Endodermal cell (in vitro differentiated cells): Measurements from ENCODE around the gene PPP2R5C. TPM values are rescaled to one million over a fixed set of nuclear protein-coding genes. Genes with fewer than 3 reads are reported as not detected.

ENCODE experiments used
- DNase-seq: peaks from one replicate; pipeline ENCODE4 v3.0.0-alpha.2; 2017
- H3K27ac ChIP-seq: 2 replicates; pipeline ENCODE4 v1.5.1; 2013; ENCODE audit warnings: mild to moderate bottlenecking, low read depth, low read length, moderate library complexity
- H3K27me3 ChIP-seq: 2 replicates; pipeline ENCODE4 v1.6.1; 2013; ENCODE audit warnings: mild to moderate bottlenecking, low read length, moderate library complexity; ENCODE audit not compliant: insufficient read depth, control insufficient read depth, poor library complexity, severe bottlenecking
- H3K36me3 ChIP-seq: 2 replicates; pipeline ENCODE4 v1.7.0; 2013; ENCODE audit warnings: mild to moderate bottlenecking, low read length, moderate library complexity; ENCODE audit not compliant: control insufficient read depth, insufficient read depth
- H3K4me1 ChIP-seq: one replicate; pipeline ENCODE4 v1.7.0; 2013; ENCODE audit warnings: low read length; ENCODE audit not compliant: control insufficient read depth, insufficient read depth
- H3K4me3 ChIP-seq: 2 replicates; pipeline ENCODE4 v1.5.1; 2013; ENCODE audit warnings: mild to moderate bottlenecking, low read length, moderate library complexity
- H3K9ac ChIP-seq: 2 replicates; pipeline ENCODE4 v1.6.1; 2013; ENCODE audit warnings: mild to moderate bottlenecking, low read length, moderate library complexity; ENCODE audit not compliant: poor library complexity, severe bottlenecking; ENCODE audit errors: extremely low read depth
- H3K9me3 ChIP-seq: 2 replicates; pipeline ENCODE4 v1.6.1; 2013; ENCODE audit warnings: mild to moderate bottlenecking, low read length, moderate library complexity; ENCODE audit not compliant: control insufficient read depth
- H3K27ac Mint-ChIP-seq: 2 replicates; pipeline ENCODE4 v1.8.0; 2020; ENCODE audit warnings: mixed read lengths
- H3K27me3 Mint-ChIP-seq: 2 replicates; pipeline ENCODE4 v1.8.0; 2021; ENCODE audit warnings: mild to moderate bottlenecking, mixed read lengths; ENCODE audit not compliant: insufficient read depth
- H3K36me3 Mint-ChIP-seq: 2 replicates; pipeline ENCODE4 v1.8.0; 2020; ENCODE audit warnings: low read depth, mixed read lengths
- H3K4me1 Mint-ChIP-seq: 2 replicates; pipeline ENCODE4 v1.8.0; 2020; ENCODE audit warnings: mixed read lengths
- H3K4me3 Mint-ChIP-seq: 2 replicates; pipeline ENCODE4 v1.8.0; 2020; ENCODE audit warnings: mild to moderate bottlenecking, moderate library complexity, mixed read lengths
- H3K9me3 Mint-ChIP-seq: 2 replicates; pipeline ENCODE4 v1.8.0; 2020; ENCODE audit warnings: mild to moderate bottlenecking, mixed read lengths
- WGBS, 2 experiments: methylation state at CpG; one replicate each; pipeline versions ENCODE4 v1.1.5 to v1.1.7; 2013; ENCODE audit warnings: missing lambda C conversion rate in 2 of 2, mixed read lengths in 1 of 2; ENCODE audit not compliant: insufficient coverage in 1 of 2, insufficient read length in 1 of 2; 5-methylcytosine and 5-hydroxymethylcytosine counted together
- total RNA-seq, 2 donors: library from RNA; stranded (reverse); fragmentation: NEBNext Ultra II Directional in 1 of 2; extraction: Animal tissue kit (Norgen Biotek cat#: 25700) in 1 of 2; gene quantifications; 2 replicates in 1 of 2; 3 replicates in 1 of 2; pipeline ENCODE4 v1.2.1, GENCODE V29; 2021
- TF ChIP-seq, protein P1 (sequence below): fragments of 200-600 bp; sonication (generic); conservative IDR thresholded peaks from 2 replicates; pipeline ENCODE4 v1.5.0; 2021; ENCODE audit warnings: antibody characterized with exemption, mild to moderate bottlenecking

PPP2R5C gene
- total RNA-seq, 2 donors from 2014 or later: 116 to 117 TPM

DNA sequence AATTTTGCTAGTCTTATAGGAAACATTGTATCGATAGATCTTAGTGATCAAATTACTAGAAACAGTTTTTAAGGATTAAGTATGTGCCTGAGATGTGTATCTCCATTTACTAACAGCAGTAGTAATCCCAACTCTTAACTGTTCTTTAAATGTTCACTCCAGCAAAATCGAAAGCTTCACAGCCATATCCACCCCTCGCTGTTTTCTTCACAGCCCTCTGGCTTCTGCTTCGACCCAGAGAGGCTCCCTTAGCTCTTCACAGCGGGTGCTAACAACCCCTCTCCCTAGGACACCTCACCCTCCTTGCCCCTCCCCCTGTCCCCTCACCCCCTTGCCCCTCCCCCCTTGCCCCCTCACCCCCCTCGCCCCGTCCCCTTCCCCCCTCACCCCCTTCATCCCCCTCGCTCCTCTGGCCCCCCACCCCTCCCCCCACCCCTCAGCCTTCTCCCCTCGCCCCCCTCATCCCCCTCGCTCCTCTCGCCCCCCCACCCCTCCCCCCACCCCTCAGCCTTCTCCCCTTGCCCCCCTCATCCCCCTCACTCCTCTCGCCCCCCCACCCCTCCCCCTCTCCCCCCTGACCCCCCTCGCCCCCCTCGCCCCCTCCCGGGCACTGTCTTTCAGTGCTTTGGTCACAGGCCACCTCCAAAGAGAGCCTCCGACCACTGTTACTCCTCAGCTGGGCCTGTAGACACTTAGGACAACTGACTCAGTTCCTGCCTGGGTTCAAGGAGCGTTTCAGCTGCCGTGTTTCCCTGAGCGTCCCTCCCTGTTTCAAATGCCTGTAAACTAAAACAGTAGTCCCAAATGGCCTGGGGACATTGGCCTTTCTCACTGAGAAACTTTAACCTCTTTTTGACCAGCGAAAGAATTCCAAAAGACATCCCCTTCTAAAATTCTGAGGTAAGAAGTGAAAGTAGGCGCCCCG, 156.8 kb downstream of the PPP2R5C start:
- H3K4me3 ChIP-seq: no peak overlapping the region
- H3K27me3 Mint-ChIP-seq: no peaks in the 10 kb centered on the region

DNA sequence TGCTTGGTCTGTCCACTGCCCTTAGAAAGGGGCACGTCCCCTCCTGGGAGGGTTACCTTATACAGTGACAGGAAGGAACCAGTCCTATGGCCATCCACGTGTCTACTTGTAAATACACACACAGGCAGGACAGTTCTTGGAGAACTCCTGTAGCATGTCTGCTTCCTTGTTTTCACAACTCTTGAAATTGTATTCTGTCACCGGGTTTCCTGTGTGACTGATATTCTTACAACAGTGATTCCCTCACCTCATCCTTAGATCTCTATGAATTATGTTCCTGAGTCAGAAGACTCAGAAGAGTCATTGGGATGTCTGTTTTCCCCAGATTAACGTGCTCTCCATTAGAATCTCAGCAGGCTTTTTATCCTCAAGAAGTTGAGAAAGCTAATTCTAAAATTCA, 158.8 kb downstream of the PPP2R5C start:
- Mint-ChIP-seq H3K4me3 (no peak overlapping the region), H3K36me3 (peaks cover 36% of the 10 kb centered on the region), H3K4me1 (peaks cover 28% of the 10 kb centered on the region), H3K27me3 (no peaks in the 10 kb centered on the region), H3K9me3 (no peaks in the 10 kb centered on the region), H3K27ac (no peak overlapping the region)
- Histone ChIP-seq H3K9me3 (no peaks in the 10 kb centered on the region), H3K4me1 (no peaks in the 10 kb centered on the region), H3K4me3 (no peak overlapping the region), H3K27me3 (no peaks in the 10 kb centered on the region), H3K27ac (no peak overlapping the region), H3K36me3 (peaks cover 21% of the 10 kb centered on the region), H3K9ac (no peak overlapping the region)
- WGBS, 2 experiments: 78 to 92% methylated on average over 4 of the region's 4 CpGs
- no peak for DNase-seq
- TF ChIP-seq, protein P1, sequence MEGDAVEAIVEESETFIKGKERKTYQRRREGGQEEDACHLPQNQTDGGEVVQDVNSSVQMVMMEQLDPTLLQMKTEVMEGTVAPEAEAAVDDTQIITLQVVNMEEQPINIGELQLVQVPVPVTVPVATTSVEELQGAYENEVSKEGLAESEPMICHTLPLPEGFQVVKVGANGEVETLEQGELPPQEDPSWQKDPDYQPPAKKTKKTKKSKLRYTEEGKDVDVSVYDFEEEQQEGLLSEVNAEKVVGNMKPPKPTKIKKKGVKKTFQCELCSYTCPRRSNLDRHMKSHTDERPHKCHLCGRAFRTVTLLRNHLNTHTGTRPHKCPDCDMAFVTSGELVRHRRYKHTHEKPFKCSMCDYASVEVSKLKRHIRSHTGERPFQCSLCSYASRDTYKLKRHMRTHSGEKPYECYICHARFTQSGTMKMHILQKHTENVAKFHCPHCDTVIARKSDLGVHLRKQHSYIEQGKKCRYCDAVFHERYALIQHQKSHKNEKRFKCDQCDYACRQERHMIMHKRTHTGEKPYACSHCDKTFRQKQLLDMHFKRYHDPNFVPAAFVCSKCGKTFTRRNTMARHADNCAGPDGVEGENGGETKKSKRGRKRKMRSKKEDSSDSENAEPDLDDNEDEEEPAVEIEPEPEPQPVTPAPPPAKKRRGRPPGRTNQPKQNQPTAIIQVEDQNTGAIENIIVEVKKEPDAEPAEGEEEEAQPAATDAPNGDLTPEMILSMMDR: no peak

More for the DNA sequence above, 156.8 kb downstream of the PPP2R5C start:
- no peaks in the 10 kb centered on the region for H3K9me3 Mint-ChIP-seq
- no peaks in the 10 kb centered on the region for H3K4me1 ChIP-seq
- peaks cover 28% of the 10 kb centered on the region for H3K36me3 ChIP-seq
- H3K27ac Mint-ChIP-seq: peak overlapping the region; percentile 79
- peak; percentile 80 for DNase-seq
- H3K9me3 ChIP-seq: no peaks in the 10 kb centered on the region
- H3K9ac ChIP-seq: no peak overlapping the region
- H3K4me1 Mint-ChIP-seq: peaks cover 28% of the 10 kb centered on the region
- no peak overlapping the region for H3K4me3 Mint-ChIP-seq
- no peaks in the 10 kb centered on the region for H3K27me3 ChIP-seq
- H3K36me3 Mint-ChIP-seq: peaks cover 47% of the 10 kb centered on the region
- TF ChIP-seq, protein P1: no peak
- H3K27ac ChIP-seq: peak overlapping the region; percentile 21
- WGBS, 2 experiments: 32 to 63% methylated on average over 3 to 12 of the region's 22 CpGs

DNA sequence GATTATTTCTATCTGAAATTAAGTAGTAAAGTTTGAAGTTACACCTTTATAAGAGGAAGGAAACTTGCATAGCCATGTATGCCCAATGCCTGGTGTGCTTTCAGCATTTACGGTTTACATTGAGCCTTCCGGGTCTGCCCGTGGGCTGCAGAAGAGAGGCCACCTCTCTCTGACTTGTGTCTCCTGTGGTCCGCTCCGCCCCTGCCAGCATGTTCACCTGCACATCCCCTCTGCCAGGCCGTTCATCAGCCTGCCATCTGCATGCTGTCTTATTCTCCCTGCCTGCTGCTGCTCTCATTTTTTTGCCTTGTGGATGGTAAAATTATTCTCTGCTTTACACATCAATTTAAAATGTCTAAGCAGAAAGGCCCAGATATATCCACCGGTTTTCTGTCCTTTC, 161.4 kb downstream of the PPP2R5C start:
- Mint-ChIP-seq H3K27ac (no peak overlapping the region), H3K4me1 (peaks cover 9% of the 10 kb centered on the region), H3K36me3 (peaks cover 35% of the 10 kb centered on the region), H3K27me3 (no peaks in the 10 kb centered on the region), H3K4me3 (no peak overlapping the region), H3K9me3 (no peaks in the 10 kb centered on the region)
- H3K9me3 ChIP-seq: no peaks in the 10 kb centered on the region
- DNase-seq: no peak
- H3K27ac ChIP-seq: no peak overlapping the region
- no peaks in the 10 kb centered on the region for H3K4me1 ChIP-seq
- TF ChIP-seq, protein P1: no peak
- 83 to 93% methylated on average over 4 to 7 of the region's 7 CpGs for WGBS, 2 experiments
- no peak overlapping the region for H3K4me3 ChIP-seq
- peaks cover 29% of the 10 kb centered on the region for H3K36me3 ChIP-seq
- H3K9ac ChIP-seq: no peak overlapping the region
- no peaks in the 10 kb centered on the region for H3K27me3 ChIP-seq
